ENCODE measurements around the gene SLC1A2.

- TF ChIP-seq CTCF (IDR thresholded peaks at IDR 0.05) (no peak), POLR2A (IDR thresholded peaks at IDR 0.05) (no peak)
Measured at GRCh38 chr11:35335226-35335625, 84.1 kb downstream of the SLC1A2 start.

Measured in thyroid gland (tissue), 4 donors.